HG03342 (cell line): Measurements from ENCODE around the gene PCED1B.
A peak's percentile ranks its signal among the peaks of the same experiment; 100 is the strongest.
"Not testable (repeated sequence)": the region's sequence is repeated elsewhere in the genome, so short reads cannot be mapped to it uniquely, and the experiment has no call there.

Experiments used
- ATAC-seq: cut with Tn5 transposase; IDR thresholded peaks from one replicate; pipeline ENCODE4 v1.9.1; 2021; ENCODE audit warnings: mild to moderate bottlenecking, moderate library complexity; ENCODE audit not compliant: unreplicated experiment

The PCED1B gene

DNA sequence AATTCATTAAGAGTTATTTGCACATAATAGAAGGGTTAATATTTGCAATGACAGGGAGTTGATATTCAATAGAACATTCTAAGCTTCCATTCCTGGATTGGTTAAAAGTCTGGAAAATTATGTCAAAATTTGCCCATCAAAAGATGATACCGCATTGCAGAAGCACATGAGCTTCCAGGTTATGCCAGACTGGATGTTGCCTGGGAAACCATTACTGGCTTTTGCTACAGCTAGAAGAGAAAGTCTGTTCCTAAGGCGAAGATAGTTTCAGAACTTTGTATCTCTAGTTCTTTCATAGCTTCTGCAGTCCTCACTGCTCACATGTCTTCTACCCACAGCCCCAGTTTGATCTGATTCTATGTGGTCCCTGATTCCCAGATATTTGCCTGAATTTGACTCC is 122.8 kb downstream of the PCED1B start:
- no peak for ATAC-seq

DNA sequence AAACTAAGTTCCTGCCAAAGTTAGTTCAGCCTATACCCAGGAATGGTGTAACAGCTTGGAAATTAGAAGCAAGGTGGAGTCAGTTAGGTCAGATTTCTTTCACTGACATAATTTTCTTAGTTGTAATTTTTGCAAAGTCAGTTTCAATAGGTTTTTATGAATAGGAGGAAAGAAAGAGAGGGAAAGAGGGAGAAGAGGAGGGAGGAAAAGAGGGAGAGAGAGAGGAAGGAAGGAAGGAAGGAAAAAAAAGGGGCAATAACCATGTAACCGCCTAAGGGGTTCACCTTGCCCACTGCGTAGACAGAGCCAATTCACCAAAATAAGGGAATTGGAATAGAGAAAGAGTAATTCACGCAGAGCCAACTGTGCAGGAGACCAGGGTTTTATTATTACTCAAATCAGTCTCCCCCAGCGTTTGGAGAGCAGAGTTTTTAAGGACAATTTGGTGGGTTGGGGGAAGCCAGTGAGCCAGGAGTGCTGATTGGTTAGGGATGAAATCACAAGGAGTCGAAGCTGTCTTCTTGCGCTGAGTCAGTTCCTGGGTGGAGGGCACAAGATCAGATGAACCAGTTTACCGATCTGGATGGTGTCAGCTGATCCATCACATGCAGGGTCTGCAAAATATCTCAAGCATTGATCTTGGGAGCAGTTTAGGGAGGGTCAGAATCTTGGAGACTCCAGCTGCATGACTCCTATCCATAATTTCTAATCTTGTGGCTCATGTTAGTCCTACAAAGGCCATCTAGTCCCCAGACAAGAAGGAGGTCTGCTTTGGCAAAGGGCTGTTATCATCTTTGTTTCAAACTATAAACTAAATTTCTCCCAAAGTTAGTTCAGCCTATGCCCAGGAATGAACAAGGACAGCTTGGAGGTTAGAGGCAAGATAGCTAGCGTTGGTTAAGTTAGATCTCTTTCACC is 126.4 kb downstream of the PCED1B start:
- no peak for ATAC-seq

- ATAC-seq, result no peak
These were observed 127.3 kb downstream of the PCED1B start for GRCh38 chr12:47206450-47207339.

DNA sequence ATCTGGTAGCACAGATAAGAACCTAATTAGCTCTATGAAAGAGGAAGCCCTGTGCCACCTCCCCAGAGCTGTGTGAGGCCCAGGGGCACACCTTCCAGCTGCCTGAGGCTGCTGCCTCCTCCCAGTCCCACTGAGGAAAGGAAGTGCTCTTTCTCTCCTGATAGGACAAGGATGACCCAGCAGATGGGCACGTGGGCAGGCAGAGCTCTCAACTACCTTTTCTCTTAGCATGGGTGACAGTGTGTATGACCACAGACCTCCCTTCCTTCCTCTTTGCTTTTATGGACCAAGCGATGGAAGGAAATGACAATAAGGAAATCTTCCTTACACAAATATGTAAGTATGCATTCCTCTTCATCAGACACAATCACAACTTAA is 127.9 kb downstream of the PCED1B start:
- peak; percentile 57 for ATAC-seq

GRCh38 chr12:47207829-47208248 is 128.4 kb downstream of the PCED1B start:
- ATAC-seq, result peak; percentile 69

GRCh38 chr12:47209014-47209413 is 129.6 kb downstream of the PCED1B start:
- ATAC-seq, result no peak

- no peak for ATAC-seq
These were observed 131.4 kb downstream of the PCED1B start for GRCh38 chr12:47210776-47211175.

- ATAC-seq, result no peak
These were observed 133.2 kb downstream of the PCED1B start for GRCh38 chr12:47212701-47213039.

DNA sequence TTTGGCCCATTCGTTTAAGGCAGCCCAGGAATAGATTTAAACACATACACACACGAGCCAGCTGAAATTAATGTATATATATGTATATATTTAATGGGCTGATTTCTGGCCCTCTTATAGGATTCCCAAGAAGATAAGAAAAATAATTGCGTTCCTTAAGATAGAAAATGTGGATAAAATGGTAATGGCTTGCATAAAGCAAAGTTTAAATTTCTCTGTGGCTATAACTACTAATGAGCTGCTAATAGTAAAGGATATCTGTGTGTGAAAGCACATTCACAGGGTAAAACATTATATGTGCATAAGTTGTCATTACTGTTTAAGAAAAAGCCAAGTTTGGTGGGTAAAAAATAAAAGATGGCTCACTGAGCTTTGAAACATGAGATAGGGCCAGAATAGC is 134.0 kb downstream of the PCED1B start:
- ATAC-seq, result no peak

DNA sequence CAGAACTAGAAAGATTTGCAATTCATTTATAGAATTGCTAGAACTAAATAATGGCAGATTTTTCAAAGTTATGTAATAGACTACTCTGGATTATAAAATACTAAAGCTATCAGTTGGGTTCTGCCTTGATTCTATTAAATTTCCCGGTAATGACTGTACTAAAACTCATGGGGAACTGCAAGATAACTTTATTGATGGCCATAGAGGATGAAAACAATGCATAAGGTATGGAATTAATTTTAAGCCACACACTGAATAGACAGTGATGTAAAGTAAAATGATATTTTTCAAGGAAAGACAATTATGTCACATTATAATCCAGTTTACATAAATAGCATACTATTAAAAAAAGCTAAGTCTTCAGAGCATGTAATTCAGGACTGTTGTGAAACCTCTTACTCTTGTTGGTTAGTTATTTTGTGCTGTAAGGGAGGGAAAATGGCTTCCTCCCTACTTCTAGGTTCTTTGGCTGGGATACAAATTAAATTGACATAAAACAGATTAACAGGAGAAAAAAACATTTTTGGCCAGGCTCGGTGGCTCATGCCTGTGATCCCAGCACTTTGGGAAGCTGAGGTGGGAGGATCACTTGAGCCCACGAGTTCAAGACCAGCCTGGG is 134.7 kb downstream of the PCED1B start:
- ATAC-seq, result no peak

DNA sequence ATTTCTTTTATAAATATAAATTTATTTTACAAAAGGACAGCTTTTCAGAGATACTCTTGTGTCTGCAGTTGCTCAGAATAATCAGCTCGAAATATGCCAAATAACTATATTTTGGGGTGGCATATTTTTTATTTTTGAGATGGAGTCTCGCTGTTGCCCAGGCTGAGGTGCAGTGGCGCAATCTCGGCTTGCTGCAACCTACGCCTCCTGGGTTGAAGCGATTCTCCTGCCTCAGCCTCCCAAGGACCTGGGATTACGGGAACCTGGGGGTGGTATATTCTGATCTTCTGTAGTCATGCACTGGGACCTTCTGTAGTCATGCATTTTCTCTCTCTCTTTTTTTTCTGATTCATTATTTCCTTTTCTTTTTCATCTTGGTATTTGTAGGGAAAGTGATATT is 135.3 kb downstream of the PCED1B start:
- ATAC-seq, result no peak

- ATAC-seq, result peak; percentile 63
These were observed 136.8 kb downstream of the PCED1B start for GRCh38 chr12:47216150-47216677.

- ATAC-seq, result not testable (repeated sequence)
These were observed 138.1 kb downstream of the PCED1B start for GRCh38 chr12:47217595-47217869.

- ATAC-seq, result no peak
These were observed 138.8 kb downstream of the PCED1B start for GRCh38 chr12:47218191-47218654.

- ATAC-seq, result no peak
These were observed 139.8 kb downstream of the PCED1B start for GRCh38 chr12:47219243-47219642.

DNA sequence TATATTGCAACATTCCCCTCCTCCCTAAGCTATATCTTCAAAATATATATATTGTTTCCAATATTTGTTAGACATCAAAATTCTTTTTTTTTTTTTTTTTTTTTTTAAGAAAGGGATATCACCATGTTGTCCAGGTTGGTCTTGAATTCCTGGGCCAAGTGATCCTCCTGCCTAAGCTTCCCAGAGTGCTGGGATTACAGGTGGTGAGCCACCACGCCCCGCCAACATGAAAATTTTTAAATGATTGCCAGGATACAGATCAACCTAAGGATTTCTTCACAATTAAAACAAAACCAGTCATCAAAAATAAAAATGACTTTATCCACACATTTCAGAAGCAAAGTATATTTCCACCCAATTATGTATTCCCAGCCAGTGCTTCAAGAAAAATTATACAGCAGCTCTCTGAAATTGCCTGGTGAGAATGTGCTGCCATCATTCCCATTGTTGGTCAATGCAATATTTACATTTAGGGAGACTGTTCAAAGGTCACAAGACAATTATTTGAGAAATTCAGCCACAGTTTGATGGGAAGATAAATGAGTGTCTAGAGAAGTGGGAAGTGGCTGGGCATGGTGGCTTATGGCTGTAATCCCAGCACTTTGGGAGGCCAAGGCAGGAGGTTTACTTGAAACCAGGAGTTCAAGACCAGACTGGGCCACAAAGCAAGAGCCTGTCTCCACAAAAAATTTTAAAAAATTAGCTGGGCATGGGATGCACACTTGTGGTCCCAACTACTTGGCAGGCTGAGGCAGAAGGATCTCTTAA is 142.0 kb downstream of the PCED1B start:
- no peak for ATAC-seq

DNA sequence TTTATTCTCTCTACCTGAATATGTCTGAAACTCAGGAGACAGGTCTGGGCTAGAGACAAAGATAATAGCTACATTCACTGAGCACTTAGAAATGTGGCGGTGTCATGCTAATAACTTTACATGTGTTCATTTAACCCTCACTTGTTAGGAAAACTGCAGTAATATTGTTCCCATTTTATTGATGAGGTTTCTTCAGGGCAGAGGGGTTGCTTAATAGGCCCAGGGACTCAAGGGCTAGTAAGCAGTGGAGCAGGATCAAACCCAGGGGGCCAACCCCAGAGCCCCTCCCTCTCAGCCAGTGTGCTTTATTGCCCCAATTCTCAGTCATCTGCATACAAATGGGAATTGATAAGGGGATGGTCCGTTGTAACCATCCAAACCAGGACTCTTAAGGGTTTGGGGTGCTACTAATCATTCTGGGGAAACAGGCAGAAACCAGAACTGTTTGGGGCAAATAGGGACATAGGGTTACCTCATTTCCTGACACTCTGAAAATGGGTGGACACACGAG is 143.2 kb downstream of the PCED1B start:
- no peak for ATAC-seq

GRCh38 chr12:47223031-47223847 is 143.8 kb downstream of the PCED1B start:
- ATAC-seq, result no peak

- ATAC-seq, result no peak
These were observed 144.4 kb downstream of the PCED1B start for GRCh38 chr12:47223848-47224213.
